IMR-90 (cell line): ENCODE measurements around the gene ELP2.

ENCODE experiments used
- BHLHE40 ChIP-seq: fragments of 150-350 bp; IDR thresholded peaks from 2 replicates; pipeline ENCODE4 v1.6.1; 2016; ENCODE audit warnings: mild to moderate bottlenecking, low read depth, low read length
- CEBPB ChIP-seq: IDR thresholded peaks from 2 replicates; pipeline ENCODE4 v1.6.1; 2012; ENCODE audit warnings: low read depth, low read length, improper control_type of control experiment
- FOS ChIP-seq: fragments of 150-350 bp; IDR thresholded peaks from 2 replicates; pipeline ENCODE4 v1.6.1; 2016; ENCODE audit warnings: low read depth, low read length
- MAFK ChIP-seq: IDR thresholded peaks from 2 replicates; pipeline ENCODE4 v1.6.1; 2012; ENCODE audit warnings: low read depth, low read length, improper control_type of control experiment
- MAZ ChIP-seq: IDR thresholded peaks from 2 replicates; pipeline ENCODE4 v1.6.1; 2012; ENCODE audit warnings: low read depth, mild to moderate bottlenecking, low read length, improper control_type of control experiment, moderate library complexity, borderline replicate concordance
- MXI1 ChIP-seq: IDR thresholded peaks from 2 replicates; pipeline ENCODE4 v1.6.1; 2012; ENCODE audit warnings: low read depth, mild to moderate bottlenecking, low read length, moderate library complexity, borderline replicate concordance
- POLR2A ChIP-seq: IDR thresholded peaks from 2 replicates; pipeline ENCODE4 v1.6.1; 2012; ENCODE audit warnings: mild to moderate bottlenecking, low read depth, low read length
- RAD21 ChIP-seq: IDR thresholded peaks from 2 replicates; pipeline ENCODE4 v1.6.1; 2012; ENCODE audit warnings: low read length, improper control_type of control experiment
- RCOR1 ChIP-seq: IDR thresholded peaks from 2 replicates; pipeline ENCODE4 v1.6.1; 2012; ENCODE audit warnings: mild to moderate bottlenecking, low read length, improper control_type of control experiment; ENCODE audit not compliant: insufficient replicate concordance
- RFX5 ChIP-seq: IDR thresholded peaks from 2 replicates; pipeline ENCODE4 v1.8.0; 2012; ENCODE audit warnings: low read depth, mild to moderate bottlenecking, low read length, moderate library complexity
- SMC3 ChIP-seq: fragments of 150-350 bp; IDR thresholded peaks from 2 replicates; pipeline ENCODE4 v1.6.1; 2016; ENCODE audit warnings: low read depth, mild to moderate bottlenecking, antibody characterized with exemption, low read length, moderate library complexity
- TF ChIP-seq, protein P1 (sequence below): conservative IDR thresholded peaks from 2 replicates; pipeline ENCODE4 v1.5.1; 2012; ENCODE audit warnings: mild to moderate bottlenecking, low read depth, low read length, improper control_type of control experiment

- TF ChIP-seq, protein P1, sequence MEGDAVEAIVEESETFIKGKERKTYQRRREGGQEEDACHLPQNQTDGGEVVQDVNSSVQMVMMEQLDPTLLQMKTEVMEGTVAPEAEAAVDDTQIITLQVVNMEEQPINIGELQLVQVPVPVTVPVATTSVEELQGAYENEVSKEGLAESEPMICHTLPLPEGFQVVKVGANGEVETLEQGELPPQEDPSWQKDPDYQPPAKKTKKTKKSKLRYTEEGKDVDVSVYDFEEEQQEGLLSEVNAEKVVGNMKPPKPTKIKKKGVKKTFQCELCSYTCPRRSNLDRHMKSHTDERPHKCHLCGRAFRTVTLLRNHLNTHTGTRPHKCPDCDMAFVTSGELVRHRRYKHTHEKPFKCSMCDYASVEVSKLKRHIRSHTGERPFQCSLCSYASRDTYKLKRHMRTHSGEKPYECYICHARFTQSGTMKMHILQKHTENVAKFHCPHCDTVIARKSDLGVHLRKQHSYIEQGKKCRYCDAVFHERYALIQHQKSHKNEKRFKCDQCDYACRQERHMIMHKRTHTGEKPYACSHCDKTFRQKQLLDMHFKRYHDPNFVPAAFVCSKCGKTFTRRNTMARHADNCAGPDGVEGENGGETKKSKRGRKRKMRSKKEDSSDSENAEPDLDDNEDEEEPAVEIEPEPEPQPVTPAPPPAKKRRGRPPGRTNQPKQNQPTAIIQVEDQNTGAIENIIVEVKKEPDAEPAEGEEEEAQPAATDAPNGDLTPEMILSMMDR, result no peak
- TF ChIP-seq BHLHE40, result no peak
- TF ChIP-seq FOS, result no peak
- no peak for TF ChIP-seq SMC3
- TF ChIP-seq POLR2A, result no peak
- no peak for TF ChIP-seq RCOR1
- TF ChIP-seq RFX5, result no peak
- no peak for TF ChIP-seq CEBPB
- no peak for TF ChIP-seq MAFK
- TF ChIP-seq MXI1, result no peak
- no peak for TF ChIP-seq MAZ
- TF ChIP-seq RAD21, result no peak
Measured at GRCh38 chr18:36085195-36085594, 44.5 kb upstream of the ELP2 start.
